ENCODE results near the gene GPR21.

- TF ChIP-seq EZH2phosphoT487 (IDR thresholded peaks at IDR 0.05; ENCODE audit: low read length) (no peak), EZH2 (optimal IDR thresholded peaks at IDR 0.05; ENCODE audit: low read depth, low read length) (no peak)
Measured at GRCh38 chr9:123011380-123011779, 22.1 kb upstream of the GPR21 start.

Measured in MM.1S (cell line).